Esophagus muscularis mucosa (tissue), 4 donors: ENCODE measurements around the gene MCF2L.

ENCODE experiments used
- EP300 ChIP-seq: sonication (generic); formaldehyde crosslinking; IDR thresholded peaks from one replicate; pipeline ENCODE4 v1.6.1; 2017; ENCODE audit warnings: antibody characterized with exemption
- POLR2A ChIP-seq: fragments of 450-650 bp; IDR thresholded peaks from one replicate; pipeline ENCODE4 v1.6.1; 2017; ENCODE audit warnings: antibody characterized with exemption, moderate library complexity, mild to moderate bottlenecking, low read depth
- POLR2AphosphoS5 ChIP-seq, 2 donors: sonication (generic); formaldehyde crosslinking; IDR thresholded peaks; one replicate each; pipeline ENCODE4 v1.6.1; 2017; ENCODE audit warnings: antibody characterized with exemption in 2 of 2
- TF ChIP-seq, protein P1 (sequence below), 3 experiments: fragments of 200-600 bp in 2 of 3; fragments of 450-650 bp in 1 of 3; sonication (generic) in 2 of 3; IDR thresholded peaks; one replicate each; pipeline ENCODE4 v1.5.1; 2017 to 2019; ENCODE audit warnings: antibody characterized with exemption in 3 of 3, mild to moderate bottlenecking in 2 of 3, moderate library complexity in 1 of 3

DNA sequence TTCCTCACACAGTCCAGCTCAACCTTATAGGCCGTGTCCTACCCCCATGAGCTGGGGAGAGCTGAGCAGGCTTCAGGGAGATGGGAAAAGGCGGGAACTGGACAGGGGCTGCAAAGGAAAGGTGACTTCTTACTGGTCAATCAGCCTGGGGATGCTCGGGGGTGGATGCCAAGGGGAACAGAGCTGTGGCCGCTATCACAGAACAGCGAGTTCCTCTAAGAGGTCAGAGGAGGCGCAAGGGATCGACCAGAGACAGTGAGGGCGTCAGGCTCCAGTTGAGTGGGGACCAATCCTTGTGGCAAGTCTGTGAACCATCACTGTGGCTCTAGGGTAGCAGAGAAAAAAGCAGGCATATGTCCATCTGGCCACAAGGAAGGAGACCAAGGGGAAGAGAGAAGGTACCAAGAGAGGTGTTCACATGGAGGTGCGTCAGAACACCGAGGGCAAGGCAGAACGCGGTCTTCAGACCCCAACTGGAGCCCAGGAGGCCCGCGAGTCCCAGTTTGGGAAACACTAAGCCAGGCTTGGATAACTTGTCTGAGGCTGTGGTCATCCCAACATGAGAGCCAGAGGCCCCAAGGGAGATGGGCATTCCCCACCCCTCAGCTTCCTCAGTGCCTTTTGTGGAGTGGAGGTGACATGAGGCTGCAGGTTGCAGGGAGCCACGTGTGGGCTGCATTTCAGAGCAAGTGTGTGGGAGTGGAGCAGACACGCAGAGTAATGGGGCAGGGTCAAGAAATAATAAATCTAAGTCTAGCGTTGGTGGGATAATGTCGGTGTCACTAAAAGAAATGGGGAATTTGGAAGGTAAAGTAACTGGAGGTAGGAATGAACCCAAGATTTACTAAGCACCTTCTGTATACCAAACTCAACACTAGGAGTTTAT is 157.5 kb downstream of the MCF2L start:
- TF ChIP-seq, protein P1, sequence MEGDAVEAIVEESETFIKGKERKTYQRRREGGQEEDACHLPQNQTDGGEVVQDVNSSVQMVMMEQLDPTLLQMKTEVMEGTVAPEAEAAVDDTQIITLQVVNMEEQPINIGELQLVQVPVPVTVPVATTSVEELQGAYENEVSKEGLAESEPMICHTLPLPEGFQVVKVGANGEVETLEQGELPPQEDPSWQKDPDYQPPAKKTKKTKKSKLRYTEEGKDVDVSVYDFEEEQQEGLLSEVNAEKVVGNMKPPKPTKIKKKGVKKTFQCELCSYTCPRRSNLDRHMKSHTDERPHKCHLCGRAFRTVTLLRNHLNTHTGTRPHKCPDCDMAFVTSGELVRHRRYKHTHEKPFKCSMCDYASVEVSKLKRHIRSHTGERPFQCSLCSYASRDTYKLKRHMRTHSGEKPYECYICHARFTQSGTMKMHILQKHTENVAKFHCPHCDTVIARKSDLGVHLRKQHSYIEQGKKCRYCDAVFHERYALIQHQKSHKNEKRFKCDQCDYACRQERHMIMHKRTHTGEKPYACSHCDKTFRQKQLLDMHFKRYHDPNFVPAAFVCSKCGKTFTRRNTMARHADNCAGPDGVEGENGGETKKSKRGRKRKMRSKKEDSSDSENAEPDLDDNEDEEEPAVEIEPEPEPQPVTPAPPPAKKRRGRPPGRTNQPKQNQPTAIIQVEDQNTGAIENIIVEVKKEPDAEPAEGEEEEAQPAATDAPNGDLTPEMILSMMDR (IDR thresholded peaks at IDR 0.05), result no peak
- TF ChIP-seq POLR2AphosphoS5 (IDR thresholded peaks at IDR 0.05) (no peak), EP300 (no peak), POLR2A (no peak)
